C4-2B (cell line): Measurements from ENCODE around the gene EIF4A3.

ENCODE experiments used
- H3K27ac ChIP-seq: fragments of 450-650 bp; 2 replicates; pipeline ENCODE4 v1.5.1; 2017
- ZFX ChIP-seq: fragments of 450-650 bp; IDR thresholded peaks from 2 replicates; pipeline ENCODE4 v1.6.1; 2017
- TF ChIP-seq, protein P1 (sequence below): fragments of 450-650 bp; conservative IDR thresholded peaks from 2 replicates; pipeline ENCODE4 v1.5.1; 2017; ENCODE audit warnings: mild to moderate bottlenecking

The EIF4A3 gene

DNA sequence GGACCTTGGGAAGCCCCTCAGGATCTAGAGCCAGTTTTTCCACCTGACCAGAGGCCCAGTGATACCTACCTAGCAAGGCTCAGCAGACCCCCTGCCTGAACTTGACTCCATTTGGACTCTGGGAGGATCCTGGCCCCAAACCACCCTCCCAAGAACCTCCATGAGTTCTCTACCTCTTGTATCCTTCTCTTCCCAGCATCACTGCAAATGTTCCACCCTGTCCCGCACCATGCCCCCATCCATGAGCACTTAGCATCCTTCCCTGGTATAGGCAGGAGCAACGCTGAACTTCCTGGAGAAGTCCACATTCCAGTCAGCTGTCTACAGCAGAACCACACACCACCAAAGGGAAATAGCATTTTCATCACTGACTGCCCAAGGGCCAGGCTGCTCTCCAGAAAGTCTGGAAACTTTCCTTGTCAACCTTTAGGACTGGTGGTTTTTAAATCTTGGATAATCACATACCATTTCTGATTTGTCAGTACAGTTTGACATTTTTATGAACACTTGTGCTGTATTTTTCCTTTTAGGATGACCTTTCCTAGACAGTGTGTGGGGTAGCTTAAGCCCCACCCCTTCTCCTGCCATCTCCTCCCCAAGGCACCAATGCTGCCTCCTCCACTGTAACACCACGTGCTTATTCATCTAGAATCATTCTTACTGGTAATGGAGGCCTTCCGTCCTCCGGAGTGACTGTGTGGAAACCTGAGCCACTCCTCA lies 13.9 kb downstream of the EIF4A3 start:
- H3K27ac ChIP-seq: peak overlapping the region; percentile 1
- no peak for TF ChIP-seq ZFX
- TF ChIP-seq, protein P1, sequence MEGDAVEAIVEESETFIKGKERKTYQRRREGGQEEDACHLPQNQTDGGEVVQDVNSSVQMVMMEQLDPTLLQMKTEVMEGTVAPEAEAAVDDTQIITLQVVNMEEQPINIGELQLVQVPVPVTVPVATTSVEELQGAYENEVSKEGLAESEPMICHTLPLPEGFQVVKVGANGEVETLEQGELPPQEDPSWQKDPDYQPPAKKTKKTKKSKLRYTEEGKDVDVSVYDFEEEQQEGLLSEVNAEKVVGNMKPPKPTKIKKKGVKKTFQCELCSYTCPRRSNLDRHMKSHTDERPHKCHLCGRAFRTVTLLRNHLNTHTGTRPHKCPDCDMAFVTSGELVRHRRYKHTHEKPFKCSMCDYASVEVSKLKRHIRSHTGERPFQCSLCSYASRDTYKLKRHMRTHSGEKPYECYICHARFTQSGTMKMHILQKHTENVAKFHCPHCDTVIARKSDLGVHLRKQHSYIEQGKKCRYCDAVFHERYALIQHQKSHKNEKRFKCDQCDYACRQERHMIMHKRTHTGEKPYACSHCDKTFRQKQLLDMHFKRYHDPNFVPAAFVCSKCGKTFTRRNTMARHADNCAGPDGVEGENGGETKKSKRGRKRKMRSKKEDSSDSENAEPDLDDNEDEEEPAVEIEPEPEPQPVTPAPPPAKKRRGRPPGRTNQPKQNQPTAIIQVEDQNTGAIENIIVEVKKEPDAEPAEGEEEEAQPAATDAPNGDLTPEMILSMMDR: no peak

DNA sequence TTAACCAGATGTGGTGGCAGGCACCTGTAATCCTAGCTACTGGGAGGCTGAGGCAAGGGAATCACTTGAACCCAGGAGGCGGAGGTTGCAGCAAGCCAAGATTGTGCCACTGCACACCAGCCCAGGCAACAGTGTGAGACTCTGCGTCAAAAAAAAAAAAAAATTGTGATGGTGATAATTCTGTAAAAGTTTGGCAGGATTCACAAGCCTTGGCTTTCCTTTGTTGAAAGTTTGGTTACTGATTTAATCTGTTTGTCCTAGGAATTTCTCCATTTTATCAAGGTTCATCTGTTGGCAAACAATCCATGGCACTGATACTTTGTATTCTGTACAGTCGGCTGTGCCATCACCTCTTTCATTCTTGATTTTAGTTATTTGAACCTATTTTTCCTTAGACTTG lies 15.9 kb downstream of the EIF4A3 start:
- H3K27ac ChIP-seq: peak overlapping the region; percentile 58
- TF ChIP-seq ZFX: no peak
- TF ChIP-seq, protein P1: no peak

DNA sequence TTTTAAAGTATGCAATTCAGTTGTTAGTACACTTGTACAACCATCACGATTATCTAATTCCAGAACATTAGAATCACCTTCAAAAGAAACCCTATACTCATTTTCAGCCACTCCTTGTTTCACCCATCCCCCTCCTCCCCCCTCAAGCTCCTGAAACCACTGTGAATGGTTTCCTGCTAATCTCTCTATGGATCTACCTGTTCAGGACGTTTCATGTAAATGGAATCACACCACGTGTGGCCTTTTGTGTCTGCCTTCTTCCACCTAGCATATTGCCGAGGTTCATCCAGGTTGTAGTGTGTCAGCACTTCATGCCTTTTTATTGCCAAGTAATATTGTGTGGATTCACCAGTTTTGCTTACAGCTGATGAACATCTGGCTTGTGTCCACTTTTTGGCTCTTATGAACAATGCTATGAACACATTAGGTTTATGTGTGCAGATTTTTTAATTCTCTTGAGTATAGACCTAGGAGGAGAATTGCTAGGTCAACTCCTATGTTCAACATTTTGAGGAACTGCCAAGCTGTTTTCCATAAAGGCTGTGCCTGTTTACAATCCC lies 17.8 kb downstream of the EIF4A3 start:
- H3K27ac ChIP-seq: no peak overlapping the region; the same call in 1 of the 2 replicates

DNA sequence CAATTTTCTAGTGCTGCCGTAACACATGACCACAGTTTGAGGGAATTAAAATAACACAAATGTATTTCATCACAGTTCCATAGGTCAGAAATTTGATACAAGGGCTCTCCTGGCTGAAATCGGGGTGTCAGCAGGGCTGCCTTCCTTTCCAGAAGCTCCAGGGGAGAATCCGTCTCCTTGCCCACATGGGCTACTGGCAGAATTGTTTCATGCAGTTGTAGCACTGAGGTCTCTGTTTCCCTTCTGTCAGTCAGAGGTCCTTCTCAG lies 20.5 kb downstream of the EIF4A3 start:
- TF ChIP-seq, protein P1: no peak
- TF ChIP-seq ZFX: no peak
- H3K27ac ChIP-seq: no peak overlapping the region

More for the DNA sequence above, 17.8 kb downstream of the EIF4A3 start:
- TF ChIP-seq ZFX: no peak
- TF ChIP-seq, protein P1: no peak

DNA sequence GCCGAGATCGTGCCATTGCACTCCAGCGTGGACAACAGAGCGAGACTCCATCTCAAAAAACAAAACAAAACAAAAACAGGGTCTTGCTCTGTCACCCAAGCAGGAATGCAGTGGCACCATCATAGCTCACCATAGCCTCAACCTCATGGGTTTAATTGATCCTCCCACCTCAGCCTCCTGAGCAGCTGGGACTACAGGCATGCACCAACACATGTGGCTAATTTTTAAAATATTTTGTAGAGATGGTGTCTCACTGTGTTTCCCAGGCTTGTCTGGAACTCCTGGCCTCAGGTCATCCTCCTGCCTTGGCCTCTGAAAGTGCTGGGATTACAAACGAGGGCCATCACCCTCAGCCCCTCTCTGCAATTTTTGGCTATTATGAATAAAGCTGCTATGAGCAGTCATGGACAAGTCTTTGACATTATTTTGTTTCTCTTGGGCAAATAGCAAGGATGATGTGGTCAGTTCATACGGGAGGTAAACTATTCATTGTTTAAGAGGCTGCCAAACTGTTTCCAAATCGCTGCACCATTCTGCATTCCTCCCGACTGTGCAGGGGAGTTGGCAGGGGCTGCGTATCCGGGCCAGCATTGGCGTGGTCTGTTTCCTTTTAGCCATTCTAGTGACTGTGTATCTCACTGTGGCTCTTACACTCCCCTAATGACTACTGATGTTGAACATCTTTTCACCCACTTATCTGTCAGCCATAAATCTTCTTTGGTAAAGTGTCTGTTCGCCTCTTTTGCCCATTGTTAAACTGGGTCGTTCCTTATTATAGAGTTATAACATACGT lies 21.1 kb downstream of the EIF4A3 start:
- no peak overlapping the region for H3K27ac ChIP-seq
- no peak for TF ChIP-seq ZFX
- TF ChIP-seq, protein P1: no peak

DNA sequence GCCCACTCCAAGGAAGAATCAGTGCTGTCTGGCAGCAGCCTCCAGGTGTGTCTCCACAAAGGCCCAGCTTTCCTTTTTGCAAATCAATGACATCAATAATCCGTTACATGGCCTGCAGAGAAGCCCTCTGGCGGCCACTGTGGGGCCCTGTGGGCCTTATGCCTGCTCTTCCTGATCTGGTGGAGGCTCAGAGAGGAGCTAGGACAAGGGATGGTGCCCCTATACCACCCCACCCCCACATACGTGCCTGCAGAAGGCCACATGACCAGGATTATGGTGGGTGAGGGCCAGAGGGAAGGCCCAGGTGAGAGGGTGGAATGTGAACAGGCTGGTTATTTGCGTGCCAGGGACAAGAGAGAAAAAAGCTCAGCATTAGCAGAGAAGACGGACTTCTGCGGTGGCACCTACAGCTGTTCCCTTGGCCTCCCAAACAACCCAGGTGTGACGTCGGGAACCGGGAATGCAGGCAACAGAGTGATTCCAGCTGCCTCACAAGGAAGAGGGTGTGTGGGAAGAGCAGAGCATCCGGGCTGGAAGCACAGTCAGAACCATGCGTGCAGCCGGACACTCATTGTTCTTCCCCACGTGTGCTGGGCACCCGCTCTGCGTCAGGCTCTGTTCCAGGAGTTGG lies 22.5 kb downstream of the EIF4A3 start:
- H3K27ac ChIP-seq: peak overlapping the region; percentile 26
- 0 out of 2 replicates have a peak, but pooled peaks have one; percentile 17 for TF ChIP-seq ZFX
- TF ChIP-seq, protein P1: no peak; the same call in 1 of the 2 replicates
